Upper lobe of left lung (tissue), 6 donors: ENCODE results near the gene SLC25A20. TPM values are rescaled to one million over a fixed set of nuclear protein-coding genes. Genes with fewer than 3 reads are reported as not detected.

Source experiments
- ATAC-seq, 2 donors: fragments of 200-7000 bp; cut with Tn5 transposase; one replicate each; pipeline ENCODE4 v1.9.1; 2022; ENCODE audit warnings: mild to moderate bottlenecking in 2 of 2, moderate library complexity in 2 of 2; ENCODE audit not compliant: low FRiP score in 2 of 2
- DNase-seq, 2 donors: peaks; one replicate each; pipeline ENCODE4 v3.0.0-alpha.2; 2019 to 2020
- H3K27ac ChIP-seq, 4 donors: fragments of 200-600 bp; sonication (generic); one replicate each; pipeline ENCODE4 v1.5.1; 2016 to 2019
- H3K27me3 ChIP-seq, 4 donors: fragments of 200-600 bp; sonication (generic); one replicate each; pipeline ENCODE4 v1.5.1; 2017 to 2019
- H3K36me3 ChIP-seq, 4 donors: fragments of 200-600 bp; sonication (generic); one replicate each; pipeline ENCODE4 v1.5.1; 2016 to 2019
- H3K4me1 ChIP-seq, 4 donors: fragments of 200-600 bp; sonication (generic); one replicate each; pipeline ENCODE4 v1.5.1; 2018 to 2019
- H3K4me3 ChIP-seq, 4 donors: fragments of 200-600 bp; sonication (generic); one replicate each; pipeline ENCODE4 v1.5.1; 2017 to 2019; ENCODE audit warnings: mild to moderate bottlenecking in 2 of 4, moderate library complexity in 1 of 4
- H3K9me3 ChIP-seq, 4 donors: fragments of 200-600 bp; sonication (generic); one replicate each; pipeline ENCODE4 v1.5.1; 2018 to 2019
- CTCF ChIP-seq, 6 experiments: fragments of 450-650 bp in 4 of 6; fragments of 200-600 bp in 2 of 6; sonication (generic) in 2 of 6; IDR thresholded peaks; one replicate each; pipeline ENCODE4 v1.5.1; 2016 to 2019; ENCODE audit warnings: antibody characterized with exemption in 6 of 6
- EP300 ChIP-seq, 4 donors: sonication (generic); formaldehyde crosslinking; IDR thresholded peaks; one replicate each; pipeline ENCODE4 v1.5.1; 2017; ENCODE audit warnings: antibody characterized with exemption in 4 of 4, control low read depth in 2 of 4
- POLR2A ChIP-seq, 4 donors: fragments of 450-650 bp; IDR thresholded peaks; one replicate each; pipeline ENCODE4 v1.5.1; 2016 to 2017; ENCODE audit warnings: antibody characterized with exemption in 4 of 4, mild to moderate bottlenecking in 2 of 4
- POLR2AphosphoS5 ChIP-seq, 2 donors: sonication (generic); formaldehyde crosslinking; IDR thresholded peaks; one replicate each; pipeline ENCODE4 v1.5.1; 2017; ENCODE audit warnings: antibody characterized with exemption in 2 of 2
- WGBS, 2 donors: methylation state at CpG; one replicate each; pipeline ENCODE4 v1.1.5; 2017 to 2018; 5-methylcytosine and 5-hydroxymethylcytosine counted together
- total RNA-seq, 6 donors: library from RNA; depleted of rRNA in 4 of 6; stranded (reverse); fragments of >200 nt in 4 of 6; gene quantifications; one replicate each; pipeline versions ENCODE4 v1.1.0 to v1.2.1, GENCODE V29; 2016 to 2021
- donor health status: DM: no; HTN: no; CAD: no; lungs with moderate emphysema.
- donor health status: DM: no; HTN: yes; CAD: no; lungs with severe emphysema.

Gene SLC25A20
- total RNA-seq, 6 donors from 2014 or later, result 15.1 to 32.7 (median 19.2) TPM

GRCh38 chr3:48881652-48882114 is 17.0 kb downstream of the SLC25A20 start:
- 96% methylated on average over 5 of the region's 5 CpGs for WGBS, 2 donors
- no peaks in the 10 kb centered on the region for H3K27me3 ChIP-seq
- H3K27ac ChIP-seq, result no peak overlapping the region
- DNase-seq (no peak), ATAC-seq (peak in 1 of 2 donors; percentile 19)
- TF ChIP-seq EP300 (IDR thresholded peaks at IDR 0.05) (no peak), POLR2AphosphoS5 (IDR thresholded peaks at IDR 0.05) (no peak), POLR2A (IDR thresholded peaks at IDR 0.05) (no peak), CTCF (IDR thresholded peaks at IDR 0.05) (no peak)
- H3K4me1 ChIP-seq, result no peaks in the 10 kb centered on the region
- peaks cover 5 to 57% (median 20%) of the 10 kb centered on the region in 4 donors for H3K36me3 ChIP-seq
- H3K4me3 ChIP-seq, result no peak overlapping the region
- H3K9me3 ChIP-seq, result no peaks in the 10 kb centered on the region

- Histone ChIP-seq H3K27ac (no peak overlapping the region), H3K4me1 (no peaks in the 10 kb centered on the region), H3K9me3 (no peaks in the 10 kb centered on the region), H3K4me3 (no peak overlapping the region), H3K27me3 (no peaks in the 10 kb centered on the region), H3K36me3 (peaks cover 5 to 57% (median 21%) of the 10 kb centered on the region in 4 donors)
- TF ChIP-seq CTCF (IDR thresholded peaks at IDR 0.05), result no peak
- no peak for TF ChIP-seq EP300 (IDR thresholded peaks at IDR 0.05)
- TF ChIP-seq POLR2A (IDR thresholded peaks at IDR 0.05), result no peak
- TF ChIP-seq POLR2AphosphoS5 (IDR thresholded peaks at IDR 0.05), result no peak
- DNase-seq, result no peak
- WGBS, 2 donors, result 93 to 96% methylated on average over 3 of the region's 3 CpGs
- no peak for ATAC-seq
Observed at GRCh38 chr3:48881006-48881405, 17.7 kb downstream of the SLC25A20 start.

- peak in 1 of 2 donors; percentile 30 for ATAC-seq
- WGBS, 2 donors, result 90% methylated on average over 6 of the region's 6 CpGs
- no peaks in the 10 kb centered on the region for H3K4me1 ChIP-seq
- no peaks in the 10 kb centered on the region for H3K27me3 ChIP-seq
- no peak overlapping the region for H3K4me3 ChIP-seq
- TF ChIP-seq POLR2AphosphoS5 (IDR thresholded peaks at IDR 0.05) (no peak), CTCF (IDR thresholded peaks at IDR 0.05) (no peak), POLR2A (IDR thresholded peaks at IDR 0.05) (no peak)
- no peak overlapping the region for H3K27ac ChIP-seq
- DNase-seq, result no peak
- no peaks in the 10 kb centered on the region for H3K9me3 ChIP-seq
- H3K36me3 ChIP-seq, result peaks cover 5 to 61% (median 19%) of the 10 kb centered on the region in 4 donors
Observed at GRCh38 chr3:48879994-48880377, 18.7 kb downstream of the SLC25A20 start.

- no peak for TF ChIP-seq CTCF (IDR thresholded peaks at IDR 0.05)
- TF ChIP-seq POLR2A (IDR thresholded peaks at IDR 0.05), result no peak
- no peak for TF ChIP-seq EP300 (IDR thresholded peaks at IDR 0.05)
- no peak for TF ChIP-seq POLR2AphosphoS5 (IDR thresholded peaks at IDR 0.05)
- Histone ChIP-seq H3K4me3 (no peak overlapping the region), H3K4me1 (no peaks in the 10 kb centered on the region), H3K9me3 (no peaks in the 10 kb centered on the region), H3K36me3 (peaks cover 5 to 61% (median 19%) of the 10 kb centered on the region in 4 donors), H3K27ac (no peak overlapping the region), H3K27me3 (no peaks in the 10 kb centered on the region)
- no peak for DNase-seq
- WGBS, 2 donors, result 82 to 89% methylated on average over 6 of the region's 6 CpGs
- no peak for ATAC-seq
Observed at GRCh38 chr3:48879307-48879993, 19.2 kb downstream of the SLC25A20 start.

- Histone ChIP-seq H3K4me3 (no peak overlapping the region), H3K27me3 (no peaks in the 10 kb centered on the region), H3K4me1 (no peaks in the 10 kb centered on the region), H3K36me3 (peaks cover 5 to 61% (median 16%) of the 10 kb centered on the region in 4 donors), H3K27ac (no peak overlapping the region), H3K9me3 (no peaks in the 10 kb centered on the region)
- ATAC-seq, result no peak
- no peak for DNase-seq
- no peak for TF ChIP-seq POLR2A (IDR thresholded peaks at IDR 0.05)
- TF ChIP-seq POLR2AphosphoS5 (IDR thresholded peaks at IDR 0.05), result no peak
- TF ChIP-seq CTCF (IDR thresholded peaks at IDR 0.05), result no peak
- TF ChIP-seq EP300 (IDR thresholded peaks at IDR 0.05), result no peak
- 89 to 94% methylated on average over 8 of the region's 8 CpGs for WGBS, 2 donors
Observed at GRCh38 chr3:48877671-48878070, 21.0 kb downstream of the SLC25A20 start.
